H9 (cell line): ENCODE data around the gene TFDP1. TPM values are rescaled to one million over a fixed set of nuclear protein-coding genes. Genes with fewer than 3 reads are reported as not detected.

ENCODE experiments used
- DNase-seq: peaks from one replicate; pipeline ENCODE4 v3.0.0-alpha.2; 2017
- H2AFZ ChIP-seq: one replicate; pipeline ENCODE4 v1.6.1; 2013; ENCODE audit warnings: mild to moderate bottlenecking, low read length, control low read depth, moderate library complexity
- H2AK5ac ChIP-seq: 2 replicates; pipeline ENCODE4 v1.6.1; 2013; ENCODE audit warnings: low read length, control low read depth, mixed read lengths; ENCODE audit not compliant: insufficient read length
- H2BK120ac ChIP-seq: one replicate; pipeline ENCODE4 v1.6.1; 2013; ENCODE audit warnings: low read depth, mild to moderate bottlenecking, low read length, control low read depth, inconsistent platforms; ENCODE audit not compliant: poor library complexity, severe bottlenecking
- H2BK12ac ChIP-seq: 2 replicates; pipeline ENCODE4 v1.6.1; 2013; ENCODE audit warnings: low read length, control low read depth, mixed read lengths, low read depth; ENCODE audit not compliant: insufficient read length
- H2BK15ac ChIP-seq: 2 replicates; pipeline ENCODE4 v1.6.1; 2013; ENCODE audit warnings: low read depth, low read length, control low read depth
- H2BK20ac ChIP-seq: one replicate; pipeline ENCODE4 v1.6.1; 2013; ENCODE audit warnings: low read depth, mild to moderate bottlenecking, low read length, control low read depth, inconsistent platforms; ENCODE audit not compliant: poor library complexity, severe bottlenecking
- H2BK5ac ChIP-seq: 2 replicates; pipeline ENCODE4 v1.6.1; 2013; ENCODE audit warnings: low read length, control low read depth, mixed read lengths; ENCODE audit not compliant: insufficient read length
- H3K14ac ChIP-seq: 2 replicates; pipeline ENCODE4 v1.6.1; 2013; ENCODE audit warnings: low read length, control low read depth; ENCODE audit not compliant: insufficient read depth
- H3K18ac ChIP-seq: 2 replicates; pipeline ENCODE4 v1.6.1; 2013; ENCODE audit warnings: low read depth, mild to moderate bottlenecking, mixed read lengths, low read length, control low read depth; ENCODE audit not compliant: insufficient read length
- H3K23ac ChIP-seq: 2 replicates; pipeline ENCODE4 v1.6.1; 2013; ENCODE audit warnings: low read length, control low read depth, mixed read lengths, low read depth; ENCODE audit not compliant: insufficient read length
- H3K23me2 ChIP-seq: 2 replicates; pipeline ENCODE4 v1.6.1; 2013; ENCODE audit warnings: low read depth, mild to moderate bottlenecking, mixed read lengths, low read length, control low read depth; ENCODE audit not compliant: insufficient read length, poor library complexity, severe bottlenecking
- H3K27ac ChIP-seq: 2 replicates; pipeline ENCODE4 v1.5.1; 2013; ENCODE audit warnings: low read length, control low read depth, mixed read lengths, low read depth; ENCODE audit not compliant: insufficient read length
- H3K27me3 ChIP-seq: 2 replicates; pipeline ENCODE4 v1.6.1; 2013; ENCODE audit warnings: low read length, control low read depth, inconsistent platforms; ENCODE audit not compliant: insufficient read depth
- H3K4ac ChIP-seq: 2 replicates; pipeline ENCODE4 v1.6.1; 2013; ENCODE audit warnings: low read depth, mild to moderate bottlenecking, control low read depth, inconsistent platforms, low read length, moderate library complexity
- H3K4me1 ChIP-seq: 2 replicates; pipeline ENCODE4 v1.6.1; 2013; ENCODE audit warnings: low read length, control low read depth, inconsistent platforms; ENCODE audit not compliant: insufficient read depth
- H3K4me2 ChIP-seq: 2 replicates; pipeline ENCODE4 v1.6.1; 2013; ENCODE audit warnings: low read length, control low read depth, mixed read lengths; ENCODE audit not compliant: insufficient read length, insufficient read depth
- H3K56ac ChIP-seq: 2 replicates; pipeline ENCODE4 v1.6.1; 2013; ENCODE audit warnings: low read depth, mild to moderate bottlenecking, mixed read lengths, low read length, control low read depth; ENCODE audit not compliant: insufficient read length
- H3K79me1 ChIP-seq: 2 replicates; pipeline ENCODE4 v1.6.1; 2013; ENCODE audit warnings: low read depth, mild to moderate bottlenecking, moderate library complexity, low read length, control low read depth, inconsistent platforms; ENCODE audit not compliant: insufficient read depth, poor library complexity, severe bottlenecking
- H3K79me2 ChIP-seq: 2 replicates; pipeline ENCODE4 v1.6.1; 2013; ENCODE audit warnings: low read length, control low read depth, inconsistent platforms; ENCODE audit not compliant: insufficient read depth
- H3K9ac ChIP-seq: 2 replicates; pipeline ENCODE4 v1.6.1; 2013; ENCODE audit warnings: low read length, control low read depth, mixed read lengths; ENCODE audit not compliant: insufficient read length; ENCODE audit errors: extremely low read depth
- H3K9me3 ChIP-seq: one replicate; pipeline ENCODE4 v1.6.1; 2013; ENCODE audit warnings: low read depth, low read length, inconsistent platforms; ENCODE audit not compliant: control insufficient read depth
- H3T11ph ChIP-seq: one replicate; pipeline ENCODE4 v1.6.1; 2013; ENCODE audit warnings: mild to moderate bottlenecking, low read length, control low read depth, inconsistent platforms
- H4K20me1 ChIP-seq: one replicate; pipeline ENCODE4 v1.6.1; 2013; ENCODE audit not compliant: control insufficient read depth, insufficient read length, insufficient read depth
- H4K5ac ChIP-seq: 2 replicates; pipeline ENCODE4 v1.6.1; 2013; ENCODE audit warnings: low read depth, mild to moderate bottlenecking, mixed read lengths, low read length, control low read depth; ENCODE audit not compliant: insufficient read length
- H4K8ac ChIP-seq: replicated peaks from 2 replicates; pipeline ENCODE4 v1.6.1; 2013; ENCODE audit warnings: low read length, control low read depth, mixed read lengths, low read depth; ENCODE audit not compliant: insufficient read length
- H4K91ac ChIP-seq: 2 replicates; pipeline ENCODE4 v1.6.1; 2013; ENCODE audit warnings: low read depth, mild to moderate bottlenecking, moderate library complexity, mixed read lengths, low read length, control low read depth; ENCODE audit not compliant: insufficient read length
- H3K27ac Mint-ChIP-seq, 3 experiments: 2 replicates in 2 of 3; 3 replicates in 1 of 3; pipeline ENCODE4 v1.8.0; 2020 to 2021; ENCODE audit warnings: mixed read lengths in 3 of 3, mild to moderate bottlenecking in 1 of 3, moderate library complexity in 1 of 3
- H3K27me3 Mint-ChIP-seq: 2 replicates; pipeline ENCODE4 v1.8.0; 2021; ENCODE audit warnings: low read depth, mild to moderate bottlenecking, moderate library complexity, mixed read lengths
- H3K36me3 Mint-ChIP-seq, 3 experiments: 2 replicates in 2 of 3; 3 replicates in 1 of 3; pipeline ENCODE4 v1.8.0; 2020 to 2021; ENCODE audit warnings: low read depth in 3 of 3, mixed read lengths in 3 of 3; ENCODE audit not compliant: insufficient read depth in 1 of 3
- H3K4me1 Mint-ChIP-seq, 2 experiments: 2 replicates each; pipeline ENCODE4 v1.8.0; 2020; ENCODE audit warnings: mixed read lengths in 2 of 2
- H3K4me3 Mint-ChIP-seq, 2 experiments: 2 replicates in 1 of 2; 3 replicates in 1 of 2; pipeline ENCODE4 v1.8.0; 2020 to 2021; ENCODE audit warnings: mild to moderate bottlenecking in 2 of 2, mixed read lengths in 2 of 2, moderate library complexity in 1 of 2
- H3K9me3 Mint-ChIP-seq, 2 experiments: 2 replicates in 1 of 2; 3 replicates in 1 of 2; pipeline ENCODE4 v1.8.0; 2020; ENCODE audit warnings: mild to moderate bottlenecking in 2 of 2, mixed read lengths in 2 of 2, moderate library complexity in 1 of 2
- CTCF ChIP-seq: fragments of 200-600 bp; sonication (generic); conservative IDR thresholded peaks from 3 replicates; pipeline ENCODE4 v1.8.0; 2021; ENCODE audit warnings: antibody characterized with exemption, mild to moderate bottlenecking
- WGBS: extraction: QIAGEN DNeasy Blood & Tissue Kit; methylation state at CpG from one replicate; pipeline ENCODE4 v1.1.7; 2013; ENCODE audit warnings: missing lambda C conversion rate, low lambda C conversion rate, mixed read lengths; ENCODE audit not compliant: insufficient read length; ENCODE audit errors: extremely low coverage; 5-methylcytosine and 5-hydroxymethylcytosine counted together
- total RNA-seq: library from RNA; stranded (reverse); gene quantifications from 2 replicates; pipeline ENCODE4 v1.2.1, GENCODE V29; 2021

TFDP1 gene
- total RNA-seq, 1 experiment from 2014 or later: 111 TPM

DNA sequence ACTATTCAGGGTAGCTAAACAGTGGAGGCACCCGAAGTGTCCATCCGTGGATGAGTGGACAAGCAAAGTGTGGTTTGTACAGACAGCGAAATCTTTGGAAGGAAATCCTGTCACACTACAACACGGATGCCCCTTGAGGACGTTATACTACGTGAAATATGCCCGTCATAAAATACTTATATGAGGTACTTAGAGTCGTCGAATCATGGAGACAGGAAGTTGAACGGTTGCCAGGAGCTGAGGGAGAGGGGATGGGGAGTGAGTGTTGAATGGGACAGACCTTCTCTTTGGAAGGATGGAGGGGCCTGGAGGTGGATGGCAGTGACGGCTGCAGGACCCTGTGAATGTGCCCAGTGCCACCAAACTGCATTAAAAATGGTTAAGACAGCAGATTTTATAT, 61.8 kb downstream of the TFDP1 start:
- H3K23ac ChIP-seq: no peak overlapping the region
- H3K4me1 ChIP-seq: no peaks in the 10 kb centered on the region
- no peak overlapping the region for H3K4ac ChIP-seq
- H2BK5ac ChIP-seq: no peak overlapping the region
- no peaks in the 10 kb centered on the region for H4K20me1 ChIP-seq
- no peak overlapping the region for H4K91ac ChIP-seq
- H3K79me2 ChIP-seq: no peaks in the 10 kb centered on the region
- Mint-ChIP-seq H3K4me3 (no peak overlapping the region), H3K9me3 (peaks cover 0 to 58% of the 10 kb centered on the region in 2 experiments; a peak in 3 of 5 replicates), H3K27ac (no peak overlapping the region), H3K4me1 (peaks cover 4% of the 10 kb centered on the region in 2 experiments), H3K36me3 (peaks cover 16 to 68% (median 59%) of the 10 kb centered on the region in 3 experiments; a peak in 6 of 7 replicates), H3K27me3 (peaks cover 10% of the 10 kb centered on the region)
- no peak overlapping the region for H3T11ph ChIP-seq
- H2BK20ac ChIP-seq: no peak overlapping the region
- no peak overlapping the region for H2BK15ac ChIP-seq
- H3K18ac ChIP-seq: no peak overlapping the region
- no peak overlapping the region for H3K4me2 ChIP-seq
- WGBS: no CpG with 5 or more reads among the region's 11 CpGs
- no peaks in the 10 kb centered on the region for H3K27me3 ChIP-seq
- peaks cover 10% of the 10 kb centered on the region for H3K9me3 ChIP-seq
- no peak overlapping the region for H2BK120ac ChIP-seq
- H2BK12ac ChIP-seq: no peak overlapping the region
- H3K23me2 ChIP-seq: no peaks in the 10 kb centered on the region
- no peak overlapping the region for H2AFZ ChIP-seq
- no peak overlapping the region for H2AK5ac ChIP-seq
- H3K27ac ChIP-seq: no peak overlapping the region
- no peak overlapping the region for H3K56ac ChIP-seq
- no peak for DNase-seq
- H3K9ac ChIP-seq: no peak overlapping the region
- H3K14ac ChIP-seq: no peak overlapping the region; the same call in 1 of the 2 replicates
- no peak for TF ChIP-seq CTCF
- H4K5ac ChIP-seq: no peak overlapping the region
- no peaks in the 10 kb centered on the region for H3K79me1 ChIP-seq
- no peak overlapping the region for H4K8ac ChIP-seq
